Measurements from ENCODE around the gene GRK2. TPM values are rescaled to one million over a fixed set of nuclear protein-coding genes. Genes with fewer than 3 reads are reported as not detected.

GRK2 gene
- total and polyA plus RNA-seq, 2 of the 13 experiments (the other 11 are each of a cell fraction or from before 2014, with no cell fraction given): 31.3 to 42.4 TPM

GRCh38 chr11:67317205-67317887 is 51.1 kb downstream of the GRK2 start (continued):
- TF ChIP-seq, protein P1, sequence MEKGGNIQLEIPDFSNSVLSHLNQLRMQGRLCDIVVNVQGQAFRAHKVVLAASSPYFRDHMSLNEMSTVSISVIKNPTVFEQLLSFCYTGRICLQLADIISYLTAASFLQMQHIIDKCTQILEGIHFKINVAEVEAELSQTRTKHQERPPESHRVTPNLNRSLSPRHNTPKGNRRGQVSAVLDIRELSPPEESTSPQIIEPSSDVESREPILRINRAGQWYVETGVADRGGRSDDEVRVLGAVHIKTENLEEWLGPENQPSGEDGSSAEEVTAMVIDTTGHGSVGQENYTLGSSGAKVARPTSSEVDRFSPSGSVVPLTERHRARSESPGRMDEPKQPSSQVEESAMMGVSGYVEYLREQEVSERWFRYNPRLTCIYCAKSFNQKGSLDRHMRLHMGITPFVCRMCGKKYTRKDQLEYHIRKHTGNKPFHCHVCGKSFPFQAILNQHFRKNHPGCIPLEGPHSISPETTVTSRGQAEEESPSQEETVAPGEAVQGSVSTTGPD (CRISPR knock-in tag; IDR thresholded peaks at IDR 0.05): no peak
- TF ChIP-seq FOXP4 (CRISPR knock-in tag; IDR thresholded peaks at IDR 0.05) (peak; percentile 32; the same call in 1 of the 2 replicates), RERE (CRISPR knock-in tag; IDR thresholded peaks at IDR 0.05; ENCODE audit: low read depth) (no peak), ZNF556 (CRISPR knock-in tag; IDR thresholded peaks at IDR 0.05; ENCODE audit: borderline replicate concordance) (peak; percentile 38; the same call in 1 of the 2 replicates), ZNF383 (CRISPR knock-in tag; IDR thresholded peaks at IDR 0.05; ENCODE audit: borderline replicate concordance) (no peak), GABPB1 (CRISPR knock-in tag; IDR thresholded peaks at IDR 0.05) (peak; percentile 88), ELK4 (CRISPR knock-in tag; IDR thresholded peaks at IDR 0.05; ENCODE audit: borderline replicate concordance) (no peak), CCDC6 (CRISPR knock-in tag; IDR thresholded peaks at IDR 0.05) (no peak), ZFYVE20 (CRISPR knock-in tag; IDR thresholded peaks at IDR 0.05; ENCODE audit: borderline replicate concordance, low read depth) (no peak), RELA (CRISPR knock-in tag; IDR thresholded peaks at IDR 0.05) (no peak; the same call in 1 of the 2 replicates), ZNF777 (CRISPR knock-in tag; IDR thresholded peaks at IDR 0.05) (peak; percentile 84), ZNF710 (CRISPR knock-in tag; IDR thresholded peaks at IDR 0.05; ENCODE audit: borderline replicate concordance) (peak; percentile 67)
- TF ChIP-seq, protein P2, sequence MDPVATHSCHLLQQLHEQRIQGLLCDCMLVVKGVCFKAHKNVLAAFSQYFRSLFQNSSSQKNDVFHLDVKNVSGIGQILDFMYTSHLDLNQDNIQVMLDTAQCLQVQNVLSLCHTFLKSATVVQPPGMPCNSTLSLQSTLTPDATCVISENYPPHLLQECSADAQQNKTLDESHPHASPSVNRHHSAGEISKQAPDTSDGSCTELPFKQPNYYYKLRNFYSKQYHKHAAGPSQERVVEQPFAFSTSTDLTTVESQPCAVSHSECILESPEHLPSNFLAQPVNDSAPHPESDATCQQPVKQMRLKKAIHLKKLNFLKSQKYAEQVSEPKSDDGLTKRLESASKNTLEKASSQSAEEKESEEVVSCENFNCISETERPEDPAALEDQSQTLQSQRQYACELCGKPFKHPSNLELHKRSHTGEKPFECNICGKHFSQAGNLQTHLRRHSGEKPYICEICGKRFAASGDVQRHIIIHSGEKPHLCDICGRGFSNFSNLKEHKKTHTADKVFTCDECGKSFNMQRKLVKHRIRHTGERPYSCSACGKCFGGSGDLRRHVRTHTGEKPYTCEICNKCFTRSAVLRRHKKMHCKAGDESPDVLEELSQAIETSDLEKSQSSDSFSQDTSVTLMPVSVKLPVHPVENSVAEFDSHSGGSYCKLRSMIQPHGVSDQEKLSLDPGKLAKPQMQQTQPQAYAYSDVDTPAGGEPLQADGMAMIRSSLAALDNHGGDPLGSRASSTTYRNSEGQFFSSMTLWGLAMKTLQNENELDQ (CRISPR knock-in tag; IDR thresholded peaks at IDR 0.05; ENCODE audit: borderline replicate concordance): no peak

Data from HepG2 (cell line).